Smooth muscle cell (in vitro differentiated cells): ENCODE results near the gene OSBPL1A. TPM values are rescaled to one million over a fixed set of nuclear protein-coding genes. Genes with fewer than 3 reads are reported as not detected.

ENCODE experiments used
- DNase-seq: peaks from one replicate; lab custom pipeline; 2025; ENCODE audit not compliant: unreplicated experiment; lab: John Stamatoyannopoulos, UW
- H2AFZ ChIP-seq: fragments of 200-600 bp; sonication (generic); 2 replicates; pipeline ENCODE4 v1.6.0; 2016; ENCODE audit warnings: antibody characterized with exemption, low read depth, mild to moderate bottlenecking
- H3F3A ChIP-seq: fragments of 200-600 bp; sonication (generic); 2 replicates; pipeline ENCODE4 v1.6.0; 2017; ENCODE audit warnings: antibody characterized with exemption, low read depth
- H3K27ac ChIP-seq: fragments of 200-600 bp; sonication (generic); 2 replicates; pipeline ENCODE4 v1.5.1; 2016; ENCODE audit warnings: low read depth, mild to moderate bottlenecking
- H3K27me3 ChIP-seq: fragments of 200-600 bp; sonication (generic); 2 replicates; pipeline ENCODE4 v1.6.1; 2016; ENCODE audit warnings: low read depth, mild to moderate bottlenecking
- H3K36me3 ChIP-seq: fragments of 200-600 bp; sonication (generic); 2 replicates; pipeline ENCODE4 v1.5.1; 2016; ENCODE audit warnings: low read depth
- H3K4me1 ChIP-seq: fragments of 200-600 bp; sonication (generic); 2 replicates; pipeline ENCODE4 v1.5.1; 2016; ENCODE audit warnings: low read depth
- H3K4me2 ChIP-seq: fragments of 200-600 bp; sonication (generic); 2 replicates; pipeline ENCODE4 v1.6.0; 2016; ENCODE audit warnings: mild to moderate bottlenecking
- H3K4me3 ChIP-seq: fragments of 200-600 bp; sonication (generic); 2 replicates; pipeline ENCODE4 v1.5.1; 2016; ENCODE audit warnings: mild to moderate bottlenecking
- H3K79me2 ChIP-seq: fragments of 200-600 bp; sonication (generic); 2 replicates; pipeline ENCODE4 v1.6.0; 2016; ENCODE audit warnings: low read depth, mild to moderate bottlenecking
- H3K9ac ChIP-seq: fragments of 200-600 bp; sonication (generic); 2 replicates; pipeline ENCODE4 v1.6.0; 2016; ENCODE audit warnings: low read depth
- H3K9me3 ChIP-seq: fragments of 200-600 bp; sonication (generic); replicated peaks from 2 replicates; pipeline ENCODE4 v1.5.1; 2016; ENCODE audit warnings: low read depth
- H4K20me1 ChIP-seq: fragments of 200-600 bp; sonication (generic); 2 replicates; pipeline ENCODE4 v1.6.0; 2016; ENCODE audit warnings: low read depth
- CTCF ChIP-seq: fragments of 200-600 bp; sonication (generic); IDR thresholded peaks from 2 replicates; pipeline ENCODE4 v1.5.1; 2017; ENCODE audit warnings: borderline replicate concordance, mild to moderate bottlenecking, antibody characterized with exemption; ENCODE audit not compliant: insufficient read depth, poor library complexity, severe bottlenecking
- WGBS: methylation state at CpG from one replicate; pipeline ENCODE4 v1.1.7; 2016; ENCODE audit warnings: low lambda C conversion rate; 5-methylcytosine and 5-hydroxymethylcytosine counted together
- polyA plus RNA-seq: library from polyadenylated mRNA; unstranded; fragments of >200 nt; fragmentation: Nextera tagmentation; extraction: Ambion mirVana; gene quantifications from 2 replicates; pipeline ENCODE4 v1.2.1, GENCODE V29; 2016
- total RNA-seq: library from RNA; depleted of rRNA; stranded (reverse); fragments of >200 nt; gene quantifications from 2 replicates; pipeline ENCODE4 v1.2.3, GENCODE V29; 2014

The OSBPL1A gene
- total and polyA plus RNA-seq, 2 experiments from 2014 or later: 15.3 to 23.4 TPM

GRCh38 chr18:24201699-24202687 lies 195.6 kb downstream of the OSBPL1A start:
- 94% methylated on average over 8 of the region's 8 CpGs for WGBS
- no peak for DNase-seq
- no peaks in the 10 kb centered on the region for H3K4me1 ChIP-seq
- H3K4me3 ChIP-seq: no peak overlapping the region
- no peaks in the 10 kb centered on the region for H3K36me3 ChIP-seq
- no peaks in the 10 kb centered on the region for H4K20me1 ChIP-seq
- H3K27me3 ChIP-seq: no peaks in the 10 kb centered on the region
- TF ChIP-seq CTCF: no peak
- H3K9me3 ChIP-seq: no peaks in the 10 kb centered on the region
- no peak overlapping the region for H3K4me2 ChIP-seq
- no peaks in the 10 kb centered on the region for H3K79me2 ChIP-seq
- H3F3A ChIP-seq: no peaks in the 10 kb centered on the region
- H2AFZ ChIP-seq: no peak overlapping the region
- H3K27ac ChIP-seq: no peak overlapping the region
- H3K9ac ChIP-seq: no peak overlapping the region

GRCh38 chr18:24200494-24201290 lies 196.9 kb downstream of the OSBPL1A start:
- Histone ChIP-seq H3K4me1 (no peaks in the 10 kb centered on the region), H3K36me3 (no peaks in the 10 kb centered on the region), H3K4me3 (no peak overlapping the region), H3F3A (no peaks in the 10 kb centered on the region), H3K4me2 (no peak overlapping the region), H4K20me1 (no peaks in the 10 kb centered on the region), H3K27ac (no peak overlapping the region), H3K9ac (no peak overlapping the region), H3K79me2 (no peaks in the 10 kb centered on the region), H3K27me3 (no peaks in the 10 kb centered on the region), H3K9me3 (no peaks in the 10 kb centered on the region), H2AFZ (no peak overlapping the region)
- no peak for TF ChIP-seq CTCF
- no peak for DNase-seq
- WGBS: 91% methylated on average over 11 of the region's 11 CpGs

GRCh38 chr18:24199372-24199962 lies 198.2 kb downstream of the OSBPL1A start:
- no peak for DNase-seq
- H3K9me3 ChIP-seq: no peaks in the 10 kb centered on the region

More at GRCh38 chr18:24199372-24199962, 198.2 kb downstream of the OSBPL1A start:
- H3K4me3 ChIP-seq: no peak overlapping the region
- H3K27ac ChIP-seq: no peak overlapping the region
- H3F3A ChIP-seq: no peaks in the 10 kb centered on the region
- H3K36me3 ChIP-seq: no peaks in the 10 kb centered on the region
- no peak for TF ChIP-seq CTCF
- no peaks in the 10 kb centered on the region for H4K20me1 ChIP-seq
- no peaks in the 10 kb centered on the region for H3K27me3 ChIP-seq
- H3K4me2 ChIP-seq: no peak overlapping the region
- H3K79me2 ChIP-seq: no peaks in the 10 kb centered on the region
- H3K4me1 ChIP-seq: no peaks in the 10 kb centered on the region
- no peak overlapping the region for H2AFZ ChIP-seq
- no peak overlapping the region for H3K9ac ChIP-seq
- WGBS: 82% methylated on average over 5 of the region's 5 CpGs
